GM18867 (cell line): ENCODE measurements around the gene FAF1.
"Not testable (repeated sequence)": the region's sequence is repeated elsewhere in the genome, so short reads cannot be mapped to it uniquely, and the experiment has no call there.

ENCODE experiments used
- ATAC-seq: cut with Tn5 transposase; IDR thresholded peaks from one replicate; pipeline ENCODE4 v1.9.1; 2021; ENCODE audit warnings: mild to moderate bottlenecking, moderate library complexity; ENCODE audit not compliant: unreplicated experiment

The FAF1 gene

DNA sequence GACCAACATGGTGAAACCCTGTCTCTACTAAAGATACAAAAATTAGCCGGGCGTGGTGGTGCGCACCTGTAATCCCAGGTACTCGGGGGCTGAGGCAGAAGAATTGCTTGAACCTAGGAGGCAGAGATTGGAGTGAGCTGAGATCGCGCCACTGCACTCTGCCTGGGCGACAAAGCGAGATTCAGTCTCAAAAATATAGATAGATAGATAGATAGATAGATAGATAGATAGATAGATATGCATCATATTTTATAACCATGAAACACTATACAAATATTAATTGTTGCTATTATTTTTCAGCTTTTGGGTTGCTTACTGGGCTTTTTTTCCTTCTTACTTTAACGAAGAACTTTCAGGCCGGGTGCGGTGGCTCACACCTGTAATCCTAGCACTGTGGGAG is 4.8 kb upstream of the FAF1 start:
- no peak for ATAC-seq

DNA sequence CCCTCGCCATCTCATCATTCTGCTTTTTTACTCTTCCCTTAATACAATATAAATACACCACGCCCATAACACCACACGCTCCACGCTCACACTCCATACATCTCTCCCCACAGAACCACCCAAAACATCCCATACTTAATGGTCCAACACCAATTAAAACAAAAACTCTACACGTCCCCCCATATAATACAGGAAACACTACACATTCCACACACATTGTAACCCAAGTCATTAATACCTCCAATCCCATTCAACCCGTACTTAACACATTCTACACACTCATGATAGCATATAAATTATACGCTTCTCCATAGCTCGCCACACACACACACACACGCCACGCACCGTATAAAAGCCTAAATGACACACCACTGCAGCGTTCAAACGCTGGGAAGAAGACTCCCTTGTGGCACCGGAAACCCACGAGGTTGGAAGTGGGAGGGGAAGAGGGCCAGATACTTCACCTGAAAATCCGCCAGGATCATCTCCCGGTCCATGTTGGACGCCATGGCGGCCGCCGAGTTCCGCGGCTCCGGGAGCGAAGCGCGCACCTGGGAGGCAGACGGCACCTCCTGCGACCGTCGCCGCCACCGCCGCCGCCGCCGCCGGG is 659 bp downstream of the FAF1 start:
- no peak for ATAC-seq

DNA sequence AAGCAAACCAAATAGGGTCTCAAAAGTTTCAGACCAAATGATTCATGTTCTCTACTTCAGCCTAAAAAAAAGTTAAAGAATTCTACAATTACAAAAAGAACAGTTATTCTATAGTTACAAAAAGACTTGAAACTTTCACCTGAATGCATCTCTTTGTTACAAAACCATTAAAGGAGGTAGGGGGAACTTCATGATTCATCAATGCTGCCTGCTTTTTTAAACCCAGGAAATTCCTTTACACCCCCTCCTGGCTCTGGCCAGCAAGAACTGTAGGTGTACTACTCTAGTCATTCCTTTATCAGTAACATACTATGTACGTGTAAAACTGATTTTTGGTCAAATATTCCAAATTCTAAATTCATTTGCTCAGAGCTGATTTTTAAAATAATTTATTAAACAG is 5.0 kb downstream of the FAF1 start:
- ATAC-seq, result no peak

DNA sequence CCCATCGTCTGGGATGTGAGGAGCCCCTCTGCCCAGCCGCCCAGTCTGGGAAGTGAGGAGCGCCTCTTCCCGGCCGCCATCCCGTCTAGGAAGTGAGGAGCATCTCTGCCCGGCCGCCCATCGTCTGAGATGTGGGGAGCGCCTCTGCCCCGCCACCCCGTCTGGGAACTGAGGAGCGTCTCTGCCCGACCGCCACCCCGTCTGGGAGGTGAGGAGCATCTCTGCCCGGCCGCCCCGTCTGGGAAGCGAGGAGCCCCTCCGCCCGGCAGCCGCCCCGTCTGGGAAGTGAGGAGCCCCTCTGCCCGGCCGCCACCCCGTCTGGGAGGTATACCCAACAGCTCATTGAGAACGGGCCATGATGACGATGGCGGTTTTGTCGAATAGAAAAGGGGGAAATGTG is 7.5 kb downstream of the FAF1 start:
- not testable (repeated sequence) for ATAC-seq

DNA sequence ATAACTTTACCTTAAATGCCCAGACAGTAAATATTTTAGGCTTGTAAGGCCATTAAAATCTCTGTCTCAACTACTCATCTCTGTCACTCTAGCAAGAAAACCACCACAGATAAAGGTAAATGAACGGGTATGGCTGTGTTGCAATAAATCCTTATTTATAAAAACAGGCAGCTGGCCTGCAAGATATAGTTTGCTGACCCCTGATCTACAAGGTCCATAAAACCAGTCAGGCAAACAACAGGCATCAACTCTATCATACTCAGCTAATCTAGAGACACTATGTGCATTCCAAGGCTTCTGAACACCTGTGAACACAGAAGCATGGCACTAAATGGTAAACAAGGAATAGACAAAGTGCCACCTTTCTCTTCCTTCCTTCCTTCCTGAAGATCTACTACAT is 9.7 kb downstream of the FAF1 start:
- ATAC-seq, result no peak

DNA sequence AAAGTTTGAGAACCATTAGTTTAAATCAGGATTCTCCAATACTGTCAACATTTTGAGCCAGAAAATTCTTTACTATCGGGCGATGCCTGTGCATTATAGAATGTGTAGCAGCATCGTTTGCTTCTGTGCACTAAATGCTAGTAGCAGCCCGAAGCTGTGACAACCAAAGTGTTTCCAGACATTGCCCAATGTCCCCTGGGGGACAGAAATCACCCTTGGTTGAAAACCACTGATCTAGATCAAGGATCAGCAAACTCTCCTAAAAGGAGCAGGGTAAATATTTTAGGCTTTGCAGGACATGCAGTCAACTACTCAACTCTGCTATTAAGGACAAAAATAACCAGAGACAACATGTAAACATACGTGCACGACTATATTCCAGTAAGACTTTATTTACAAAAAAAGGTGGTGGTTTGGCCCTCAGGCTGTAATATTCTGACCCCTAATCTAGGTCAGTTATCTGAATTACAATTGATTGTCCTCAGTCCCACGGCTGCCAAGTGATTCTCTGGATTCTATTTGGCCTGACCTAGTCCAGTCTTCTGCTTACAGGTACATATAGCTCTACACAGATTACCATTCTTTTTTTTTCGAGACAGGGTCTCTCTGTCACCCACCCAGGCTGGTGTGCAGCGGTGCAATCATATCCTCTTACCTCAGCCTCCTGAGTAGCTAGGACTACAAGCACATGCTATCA is 10.6 kb downstream of the FAF1 start:
- no peak for ATAC-seq

DNA sequence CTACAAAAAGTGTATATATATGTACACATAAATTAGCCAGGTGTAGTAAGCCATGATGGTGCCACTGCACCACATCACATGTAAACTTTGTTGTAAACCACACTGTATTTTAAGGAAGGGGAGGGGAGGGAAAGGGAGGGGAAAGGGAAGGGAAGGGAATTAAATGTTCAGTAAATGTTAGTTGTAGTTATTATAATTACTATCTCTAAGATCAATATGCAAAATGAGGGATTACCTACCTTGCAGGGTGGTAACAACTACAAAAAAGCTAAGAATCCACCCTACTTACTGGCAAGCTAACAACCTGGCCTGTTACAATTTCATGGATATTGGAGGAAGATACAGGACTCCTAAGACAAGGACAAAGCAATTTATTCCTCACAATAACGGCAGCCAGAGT is 17.7 kb downstream of the FAF1 start:
- ATAC-seq, result no peak

DNA sequence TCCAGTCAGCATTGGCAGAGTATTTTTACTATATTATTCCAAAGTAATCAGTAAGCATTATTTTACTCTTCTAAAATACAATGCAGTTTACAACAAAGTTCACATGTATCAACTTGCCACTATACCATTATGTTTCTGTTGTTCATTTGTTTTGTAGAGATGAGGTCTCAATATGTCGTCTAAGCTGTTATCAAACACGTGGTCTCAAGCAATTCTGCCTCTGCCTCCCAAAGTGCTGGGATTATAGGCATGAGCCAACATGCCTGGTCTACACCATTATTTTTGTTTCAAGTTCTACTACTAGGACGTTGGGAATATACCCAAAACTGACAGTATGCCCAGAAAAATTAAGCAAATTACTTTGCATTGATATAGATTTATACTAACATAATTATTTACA is 19.8 kb downstream of the FAF1 start:
- ATAC-seq, result no peak

DNA sequence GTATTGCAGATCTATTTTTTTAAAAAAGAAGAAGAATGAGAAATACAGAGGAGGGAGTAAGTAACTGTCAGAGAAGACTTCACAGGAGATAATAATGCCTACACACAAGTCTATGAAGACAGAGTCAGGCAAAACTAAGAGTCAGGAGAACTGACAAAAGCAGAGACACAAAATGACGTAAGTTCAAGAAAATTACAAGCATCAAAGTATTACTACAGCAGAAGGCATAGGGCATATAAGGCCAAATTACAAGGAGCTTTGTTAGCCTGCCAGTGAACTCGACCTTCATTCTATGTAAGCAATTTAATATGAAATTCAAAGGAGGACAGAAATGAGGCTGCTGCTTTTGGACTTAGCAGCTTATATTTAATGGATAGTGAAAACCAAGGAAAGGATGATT is 23.7 kb downstream of the FAF1 start:
- no peak for ATAC-seq

DNA sequence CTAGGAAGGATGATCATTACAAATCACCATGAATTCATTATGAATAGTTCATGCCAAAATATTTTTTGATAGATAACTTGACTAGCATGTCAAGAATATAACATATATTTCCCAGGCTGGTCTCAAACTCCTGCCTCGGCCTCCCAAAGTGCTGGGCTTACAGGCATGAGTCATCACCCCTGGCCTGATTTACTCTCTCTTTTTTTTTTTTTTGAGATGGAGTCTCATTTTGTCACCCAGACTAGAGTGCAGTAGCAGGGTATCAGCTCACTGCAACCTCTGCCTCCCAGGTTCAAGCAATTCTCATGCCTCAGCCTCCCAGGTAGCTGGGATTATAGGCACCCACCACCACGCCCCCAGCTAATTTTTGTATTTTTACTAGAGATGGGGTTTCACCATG is 24.8 kb downstream of the FAF1 start:
- ATAC-seq, result not testable (repeated sequence)

DNA sequence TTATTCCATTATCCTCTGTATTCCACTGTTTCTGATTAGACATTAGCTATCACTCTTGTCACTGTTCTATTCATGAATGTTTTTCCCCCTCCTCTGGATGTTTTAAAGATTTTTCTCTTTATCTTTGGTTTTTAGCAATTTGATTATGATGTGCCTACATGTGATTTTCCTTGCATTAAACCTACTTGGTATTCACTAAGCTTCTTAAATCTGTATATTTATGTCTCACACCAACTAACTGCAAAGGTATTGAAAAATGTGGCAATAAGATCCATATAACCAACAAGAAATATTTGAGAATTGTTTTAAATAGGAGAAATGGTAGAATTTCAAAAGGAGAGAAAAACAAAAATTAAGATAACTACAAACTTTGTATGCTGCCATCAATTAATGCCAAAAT is 25.2 kb downstream of the FAF1 start:
- ATAC-seq, result no peak

DNA sequence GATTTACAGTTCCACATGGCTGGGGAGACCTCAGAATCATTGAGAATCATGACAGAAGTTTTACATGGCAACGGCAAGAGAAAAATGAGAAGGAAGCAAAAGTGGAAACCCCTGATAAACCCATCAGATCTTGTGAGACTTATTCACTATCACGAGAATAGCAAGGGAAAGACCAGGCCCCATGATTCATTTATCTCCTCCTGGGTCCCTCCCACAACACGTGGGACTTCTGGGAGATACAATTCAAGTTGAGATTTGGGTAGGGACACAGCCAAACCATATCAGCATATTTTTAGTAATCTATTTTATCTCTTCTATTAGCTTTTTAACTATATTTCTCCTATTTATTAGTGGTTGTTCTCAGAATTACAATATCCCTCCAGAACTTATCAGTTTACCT is 26.3 kb downstream of the FAF1 start:
- ATAC-seq, result not testable (repeated sequence)

DNA sequence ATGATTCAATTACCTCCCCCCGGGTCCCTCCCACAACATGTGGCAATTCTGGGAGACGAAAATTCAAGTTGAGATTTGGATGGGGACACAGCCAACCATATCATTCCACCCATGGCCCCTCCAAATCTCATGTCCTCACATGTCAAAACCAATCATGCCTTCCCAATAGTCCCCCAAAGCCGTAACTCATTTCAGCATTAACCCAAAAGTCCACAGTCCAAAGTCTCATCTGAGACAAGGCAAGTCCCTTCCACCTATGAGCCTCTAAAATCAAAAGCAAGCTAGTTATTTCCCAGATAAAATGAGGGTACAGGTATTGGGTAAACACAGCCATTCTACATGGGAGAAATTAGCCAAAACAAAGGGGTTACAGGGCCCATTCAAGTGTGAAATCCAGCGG is 28.0 kb downstream of the FAF1 start:
- ATAC-seq, result not testable (repeated sequence)

DNA sequence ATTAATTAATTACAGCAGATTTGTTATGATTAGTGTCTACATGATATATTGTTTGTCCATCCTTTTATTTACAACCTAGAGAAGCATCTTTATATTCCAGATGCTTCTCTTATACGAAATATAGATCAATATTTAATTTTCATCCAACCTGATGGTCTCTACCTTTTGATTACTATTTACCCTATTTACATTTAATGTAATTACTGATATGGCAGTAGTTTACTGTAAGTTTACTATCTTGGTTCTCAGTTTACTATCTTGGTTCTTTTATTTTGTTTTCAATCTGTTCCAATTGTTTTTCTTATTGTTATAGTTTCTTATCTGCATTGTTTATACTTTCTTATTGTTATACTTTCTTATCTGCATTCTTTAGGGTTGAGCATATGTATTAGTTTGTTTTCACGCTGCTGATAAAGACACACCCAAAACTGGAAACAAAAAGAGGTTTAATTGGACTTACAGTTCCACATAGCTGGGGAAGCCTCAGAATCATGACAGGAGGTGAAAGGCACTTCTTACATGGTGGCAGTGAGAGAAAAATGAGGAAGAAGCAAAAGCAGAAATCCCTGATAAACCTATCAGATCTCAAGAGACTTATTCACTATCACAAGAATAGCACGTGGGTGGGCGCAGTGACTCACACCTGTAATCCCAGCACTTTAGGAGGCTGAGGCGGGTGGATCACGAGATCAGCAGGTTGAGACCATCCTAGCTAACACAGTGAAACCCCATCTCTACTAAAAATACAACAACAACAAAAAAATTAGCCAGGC is 28.9 kb downstream of the FAF1 start:
- no peak for ATAC-seq

DNA sequence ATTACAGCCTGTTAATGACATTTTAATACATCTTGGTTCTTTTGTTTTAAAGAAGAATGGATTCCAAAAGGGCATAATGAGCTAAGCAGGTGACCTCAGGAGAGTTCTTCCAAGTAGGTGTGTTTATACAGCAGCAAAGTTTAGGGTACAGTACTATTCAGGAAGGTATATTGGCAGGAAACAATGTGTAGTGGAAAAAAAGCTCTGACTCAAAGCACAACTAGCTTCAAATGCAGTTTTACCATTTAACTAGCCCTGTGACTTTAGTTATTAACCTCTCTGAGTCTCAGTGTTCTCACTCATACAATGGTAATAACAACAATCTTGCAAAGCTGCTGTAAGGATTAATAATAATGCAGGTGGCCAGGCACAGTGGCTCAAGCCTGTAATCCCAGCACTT is 29.9 kb downstream of the FAF1 start:
- peak; percentile 80 for ATAC-seq

DNA sequence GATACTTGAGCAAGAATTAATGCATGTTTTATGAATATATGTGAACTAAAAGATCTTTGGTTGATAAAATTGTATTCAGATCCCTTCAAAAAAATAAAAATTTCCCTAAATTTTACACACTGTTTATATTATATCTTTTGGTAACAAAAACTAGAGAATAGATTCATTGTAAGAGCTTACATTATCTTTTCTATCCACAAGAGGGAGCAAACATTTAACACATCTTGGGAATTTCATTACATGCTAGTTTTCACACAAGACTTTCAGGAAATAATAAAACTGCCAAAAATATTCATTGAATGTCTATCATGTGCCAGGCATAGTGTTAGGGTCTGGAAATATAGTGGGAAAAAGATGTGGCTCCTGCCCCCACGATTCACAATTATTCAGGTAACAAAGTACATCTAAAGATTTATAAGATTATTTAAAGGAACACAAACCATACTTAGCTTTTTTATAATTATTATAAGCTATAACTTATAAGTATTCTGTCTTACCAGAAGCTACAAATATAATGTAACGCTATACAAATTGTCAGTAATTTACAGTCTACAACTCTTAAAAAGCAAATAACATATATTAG is 30.6 kb downstream of the FAF1 start:
- no peak for ATAC-seq

DNA sequence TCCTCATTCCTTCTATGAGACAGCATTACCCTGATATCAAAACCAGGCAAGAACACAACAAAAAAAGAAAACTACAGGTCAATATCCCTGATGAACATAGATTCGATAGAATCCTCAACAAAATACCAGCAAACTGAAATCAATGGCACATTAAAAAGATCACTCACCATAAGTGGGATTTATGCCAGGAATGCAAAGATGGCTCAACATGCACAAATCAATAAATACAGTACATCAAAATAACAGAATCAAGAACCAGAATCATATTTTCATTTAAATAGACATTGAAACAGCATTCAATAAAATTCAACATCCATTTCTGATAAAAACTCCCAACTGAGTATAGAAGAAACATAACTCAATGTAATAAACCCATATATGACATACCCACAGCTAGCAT is 36.5 kb downstream of the FAF1 start:
- ATAC-seq, result no peak

DNA sequence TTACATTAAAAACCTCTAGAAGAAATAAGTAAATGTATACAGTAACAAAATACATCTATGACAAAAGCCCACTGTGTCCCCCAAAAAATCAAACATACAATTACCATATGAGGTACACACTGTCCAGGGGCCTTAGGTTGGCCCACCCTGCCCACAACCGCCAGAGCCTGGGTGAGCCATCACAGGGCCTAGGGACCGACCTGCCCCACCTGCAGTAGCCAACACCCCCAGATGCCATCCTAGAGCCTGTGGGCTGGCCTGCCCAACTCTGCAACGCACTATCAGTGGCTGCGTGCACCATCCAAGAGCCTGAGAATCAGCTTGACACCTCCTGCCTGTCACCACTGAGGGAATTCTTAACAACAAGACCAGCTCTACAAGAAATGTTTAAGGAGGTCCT is 39.0 kb downstream of the FAF1 start:
- ATAC-seq, result no peak

DNA sequence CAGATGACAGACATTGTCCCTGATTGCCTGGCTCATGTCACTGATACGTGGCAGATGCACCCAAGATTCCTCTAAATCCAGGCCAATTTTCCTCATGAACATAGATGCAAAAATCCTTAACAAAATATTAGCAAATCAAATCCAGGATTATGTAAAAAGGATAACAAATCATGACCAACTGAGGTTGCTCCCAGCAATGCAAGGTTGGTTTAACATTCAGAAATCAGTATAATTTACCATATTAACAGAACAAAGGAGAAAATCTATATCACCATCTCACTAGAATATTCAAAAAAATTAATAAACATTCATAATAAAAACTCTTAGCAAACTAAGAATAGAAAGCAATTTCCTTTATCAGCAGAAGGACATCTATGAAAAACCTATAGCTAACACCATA is 39.7 kb downstream of the FAF1 start:
- no peak for ATAC-seq

DNA sequence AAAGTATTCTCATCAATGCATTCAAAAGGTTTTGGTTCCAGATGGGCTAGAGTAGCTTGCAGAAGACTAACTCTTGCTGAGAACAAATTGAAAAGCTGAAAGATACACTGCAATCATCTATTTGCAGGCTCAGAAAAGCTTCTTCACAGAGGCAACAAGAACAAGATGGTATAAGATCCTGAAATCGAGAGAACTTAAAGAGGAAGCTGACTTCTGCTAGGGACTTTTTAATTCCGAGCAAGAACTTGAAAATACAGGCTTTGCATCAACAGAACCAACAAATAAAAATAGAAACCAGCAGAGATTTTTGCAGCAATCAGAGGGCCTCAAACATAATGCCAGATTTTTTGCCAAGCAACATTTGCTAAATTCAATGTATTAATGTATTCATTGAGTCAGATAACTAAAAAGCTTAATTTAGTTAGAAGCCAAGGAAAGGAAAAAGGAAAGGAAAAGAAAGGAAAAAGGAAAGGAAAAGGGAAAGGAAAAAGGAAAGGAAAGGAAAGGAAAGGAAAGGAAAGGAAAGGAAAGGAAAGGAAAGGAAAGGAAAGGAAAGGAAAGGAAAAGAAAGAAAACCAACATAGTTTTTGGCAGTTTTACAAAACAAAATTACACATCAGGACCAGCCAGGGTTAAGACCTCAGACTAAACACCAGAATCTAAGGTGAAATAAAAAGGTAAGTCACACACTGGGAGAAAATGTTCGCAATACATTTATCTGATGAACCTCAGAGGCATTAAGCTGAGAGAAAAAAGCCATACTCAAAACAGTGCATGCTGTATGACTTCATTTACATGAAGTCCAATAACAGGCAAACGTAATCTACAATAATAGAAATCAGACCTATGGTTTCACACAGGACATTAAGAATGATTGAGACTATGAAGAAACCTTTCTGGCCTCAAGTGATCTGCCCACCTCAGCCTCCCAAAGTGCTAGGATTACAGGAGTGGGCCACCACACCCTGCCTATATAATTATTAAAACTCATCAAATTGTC is 42.6 kb downstream of the FAF1 start:
- no peak for ATAC-seq

DNA sequence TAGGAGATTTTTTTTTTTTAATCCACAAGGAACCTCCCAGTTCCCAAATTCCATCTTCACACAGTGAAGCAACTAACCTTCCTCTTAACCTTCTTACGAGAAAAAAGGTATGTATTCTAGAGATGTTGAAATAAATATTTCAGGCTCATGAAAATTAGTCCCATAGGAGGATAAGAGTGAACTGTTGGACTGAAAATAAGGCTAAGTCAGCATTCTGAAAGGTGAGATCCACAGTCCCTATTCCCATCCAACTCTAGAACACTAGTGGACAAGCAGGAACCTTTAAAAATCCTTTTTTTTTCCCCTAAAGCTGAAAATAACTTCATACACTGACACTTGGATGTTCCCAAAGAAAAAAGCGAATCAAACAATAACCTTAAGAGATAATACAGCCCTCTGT is 44.4 kb downstream of the FAF1 start:
- no peak for ATAC-seq
